Pancreas (tissue), 10 donors: Measurements from ENCODE around the gene PTPRR. TPM values are rescaled to one million over a fixed set of nuclear protein-coding genes. Genes with fewer than 3 reads are reported as not detected.

Source experiments
- ATAC-seq, 4 donors: fragments of 200-7000 bp; cut with Tn5 transposase; one replicate each; pipeline versions ENCODE4 v1.8.0 to v1.9.1; 2020; ENCODE audit warnings: mild to moderate bottlenecking in 4 of 4, moderate library complexity in 4 of 4
- DNase-seq, 6 donors: peaks; one replicate each; pipeline ENCODE4 v3.0.0-alpha.2; 2020
- FAIRE-seq: peaks from 2 replicates; lab custom pipeline; 2012; peaks lifted over from hg19 to GRCh38; lab: Jason Lieb, UNC
- H3K27ac ChIP-seq, 4 donors: fragments of 200-600 bp; sonication (generic); 1 replicate in 3 of 4; 2 replicates in 1 of 4; pipeline versions ENCODE4 v1.5.0 to v1.8.0; 2020
- H3K27me3 ChIP-seq, 4 donors: fragments of 200-600 bp; one replicate each; pipeline ENCODE4 v1.8.0; 2021
- H3K36me3 ChIP-seq, 3 donors: fragments of 200-600 bp; sonication (generic) in 1 of 3; one replicate each; pipeline versions ENCODE4 v1.5.0 to v1.8.0; 2020 to 2021
- H3K4me1 ChIP-seq, 3 donors: fragments of 200-600 bp; one replicate each; pipeline ENCODE4 v1.8.0; 2021
- H3K4me3 ChIP-seq, 4 donors: fragments of 200-600 bp; sonication (generic) in 2 of 4; one replicate each; pipeline versions ENCODE4 v1.5.0 to v1.8.0; 2020 to 2021
- H3K9me3 ChIP-seq, 4 donors: fragments of 200-600 bp; one replicate each; pipeline ENCODE4 v1.8.0; 2021
- WGBS, 2 donors: extraction: QIAGEN DNeasy Blood & Tissue Kit; methylation state at CpG; one replicate each; pipeline ENCODE4 v1.1.7; 2013; 5-methylcytosine and 5-hydroxymethylcytosine counted together
- intact Hi-C, 3 donors: fragments of 100-400 bp; cut with DNase I; formaldehyde crosslinking; loops; one replicate each; pipeline versions ENCODE4 v1.11.1 to v1.14.2; 2022
- polyA plus RNA-seq, 2 donors: library from polyadenylated mRNA; stranded (reverse); fragments of 200-250 nt; gene quantifications; one replicate each; pipeline ENCODE4 v1.2.3, GENCODE V29; 2013
- total RNA-seq, 6 donors: library from RNA; stranded (reverse); fragmentation: NEBNext Ultra II Directional in 4 of 6; extraction: Animal tissue kit (Norgen Biotek cat#: 25700) in 4 of 6; gene quantifications; one replicate each; pipeline versions ENCODE4 v1.2.1 to v1.2.4, GENCODE V29; 2021 to 2023
- TF ChIP-seq, protein P1 (sequence below), 4 donors: fragments of 200-600 bp; sonication (generic) in 3 of 4; IDR thresholded peaks; one replicate each; pipeline versions ENCODE4 v1.5.0 to v1.8.0; 2021; ENCODE audit warnings: antibody characterized with exemption in 4 of 4
- donor health status: healthy with polysubstance abuse.
- donor health status: DM: no; HTN: no; CAD: no; lungs with moderate emphysema.
- donor health status: DM: no; HTN: no; CAD: no.
- donor health status: control.
- donor health status: control.
- donor health status: Bipolar disorder and iron deficiency.
- donor health status: DM: yes; HTN: yes; CAD: no.
- donor health status: DM: no; HTN: no; CAD: no.
- donor health status: DM: no; HTN: no; CAD: no.
- donor health status: DM: yes; HTN: yes; CAD: no.

The PTPRR gene
- total and polyA plus RNA-seq, 8 donors: 0.14 to 0.72 (median 0.23) TPM; not detected in 3

DNA sequence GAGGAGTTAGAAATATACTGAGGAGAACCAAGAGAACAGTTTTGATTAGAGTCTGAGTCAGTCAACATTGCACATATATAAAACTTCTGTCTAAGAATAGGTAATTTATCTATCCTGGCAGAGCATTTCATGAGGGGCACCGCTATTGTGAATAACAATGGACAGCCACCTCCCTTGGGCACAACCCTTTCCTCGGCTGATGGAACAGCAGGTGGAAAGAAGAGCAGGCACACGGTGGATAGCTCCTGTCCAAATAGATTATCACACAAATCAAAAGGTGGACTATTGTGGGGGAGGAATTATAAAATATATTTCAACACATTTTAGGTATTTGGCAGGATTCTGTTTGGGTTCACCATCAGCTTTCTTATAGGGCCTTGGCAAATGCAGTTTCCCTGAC is 199.3 kb downstream of the PTPRR start:
- Histone ChIP-seq H3K27ac (no peak overlapping the region), H3K9me3 (no peaks in the 10 kb centered on the region), H3K36me3 (no peaks in the 10 kb centered on the region), H3K4me1 (no peaks in the 10 kb centered on the region), H3K4me3 (no peak overlapping the region), H3K27me3 (no peaks in the 10 kb centered on the region)
- TF ChIP-seq, protein P1, sequence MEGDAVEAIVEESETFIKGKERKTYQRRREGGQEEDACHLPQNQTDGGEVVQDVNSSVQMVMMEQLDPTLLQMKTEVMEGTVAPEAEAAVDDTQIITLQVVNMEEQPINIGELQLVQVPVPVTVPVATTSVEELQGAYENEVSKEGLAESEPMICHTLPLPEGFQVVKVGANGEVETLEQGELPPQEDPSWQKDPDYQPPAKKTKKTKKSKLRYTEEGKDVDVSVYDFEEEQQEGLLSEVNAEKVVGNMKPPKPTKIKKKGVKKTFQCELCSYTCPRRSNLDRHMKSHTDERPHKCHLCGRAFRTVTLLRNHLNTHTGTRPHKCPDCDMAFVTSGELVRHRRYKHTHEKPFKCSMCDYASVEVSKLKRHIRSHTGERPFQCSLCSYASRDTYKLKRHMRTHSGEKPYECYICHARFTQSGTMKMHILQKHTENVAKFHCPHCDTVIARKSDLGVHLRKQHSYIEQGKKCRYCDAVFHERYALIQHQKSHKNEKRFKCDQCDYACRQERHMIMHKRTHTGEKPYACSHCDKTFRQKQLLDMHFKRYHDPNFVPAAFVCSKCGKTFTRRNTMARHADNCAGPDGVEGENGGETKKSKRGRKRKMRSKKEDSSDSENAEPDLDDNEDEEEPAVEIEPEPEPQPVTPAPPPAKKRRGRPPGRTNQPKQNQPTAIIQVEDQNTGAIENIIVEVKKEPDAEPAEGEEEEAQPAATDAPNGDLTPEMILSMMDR (IDR thresholded peaks at IDR 0.05): no peak
- DNase-seq (no peak), FAIRE-seq (no peak), ATAC-seq (no peak)
- intact Hi-C loops: loop anchor here in 2 of 3 donors (5.0 kb wide), 2 partner anchors 129 to 134 kb away; no protein-coding TSS in a partner anchor
- 50 to 62% methylated on average over 3 of the region's 3 CpGs for WGBS, 2 donors

DNA sequence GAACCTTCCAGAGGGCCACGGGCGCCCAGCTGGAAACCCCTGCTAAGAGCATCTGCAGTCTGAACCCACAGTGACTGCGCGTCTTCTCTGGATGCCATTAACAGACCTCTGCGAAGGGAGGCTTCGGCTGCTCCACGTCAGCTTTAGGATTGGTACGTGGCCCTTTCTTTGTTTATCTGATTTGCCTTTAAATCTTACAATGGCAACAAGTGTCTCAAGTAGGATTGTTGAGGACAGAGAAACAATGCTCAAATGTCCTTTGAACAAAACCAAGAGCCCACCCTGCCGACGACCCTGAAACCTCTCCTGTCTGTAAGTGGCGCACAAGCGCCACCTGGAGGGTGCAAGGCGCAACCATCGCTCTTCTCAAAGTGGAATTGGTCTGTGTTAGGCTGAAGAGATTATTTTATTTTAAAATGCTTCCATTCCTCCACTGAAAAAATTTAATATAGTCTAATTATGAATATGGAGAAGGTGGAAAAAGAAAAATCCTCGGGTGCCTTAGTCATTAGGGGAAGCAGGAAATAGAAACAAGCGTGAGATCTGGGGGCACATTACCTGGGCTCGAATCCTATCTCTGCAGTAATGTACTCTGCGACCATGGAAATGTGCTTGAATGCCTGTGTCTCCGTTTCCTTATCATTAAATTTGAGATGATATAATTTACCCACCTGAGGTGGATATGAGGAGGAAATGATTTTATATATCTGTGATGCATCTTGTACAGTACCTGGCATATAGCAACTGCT is 200.7 kb downstream of the PTPRR start:
- intact Hi-C loops: loop anchor here in 2 of 3 donors (5.0 kb wide), 2 partner anchors 128 to 133 kb away; no protein-coding TSS in a partner anchor
- Histone ChIP-seq H3K27ac (no peak overlapping the region), H3K36me3 (no peaks in the 10 kb centered on the region), H3K4me1 (no peaks in the 10 kb centered on the region), H3K4me3 (no peak overlapping the region), H3K27me3 (no peaks in the 10 kb centered on the region), H3K9me3 (no peaks in the 10 kb centered on the region)
- 22 to 31% methylated on average over 19 of the region's 19 CpGs for WGBS, 2 donors
- DNase-seq (peak in 2 of 6 donors; percentile 20 to 61), FAIRE-seq (no peak), ATAC-seq (peak in 3 of 4 donors; percentile 67 to 80 (median 78))
- TF ChIP-seq, protein P1 (IDR thresholded peaks at IDR 0.05): peak; percentile 44 to 77 (median 66)

DNA sequence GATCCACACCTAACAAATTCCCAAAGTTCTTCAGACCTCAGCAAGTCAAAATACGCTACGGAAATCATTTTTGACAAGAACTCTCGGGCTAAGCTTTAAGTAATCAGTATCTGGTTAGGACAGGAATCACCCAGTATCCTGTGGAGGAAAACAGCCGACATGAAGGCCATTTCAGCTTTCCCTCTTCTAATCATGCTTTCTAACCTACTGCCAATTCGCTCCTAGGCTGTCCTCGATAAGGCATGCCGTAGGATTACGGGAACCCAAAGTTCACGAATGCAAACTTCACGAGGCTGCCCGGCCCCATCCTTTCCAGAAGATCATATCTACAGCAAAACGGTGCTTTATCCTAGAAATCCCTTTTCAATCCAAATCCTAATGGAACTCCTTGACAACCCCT is 201.5 kb downstream of the PTPRR start:
- intact Hi-C loops: no loop called here

DNA sequence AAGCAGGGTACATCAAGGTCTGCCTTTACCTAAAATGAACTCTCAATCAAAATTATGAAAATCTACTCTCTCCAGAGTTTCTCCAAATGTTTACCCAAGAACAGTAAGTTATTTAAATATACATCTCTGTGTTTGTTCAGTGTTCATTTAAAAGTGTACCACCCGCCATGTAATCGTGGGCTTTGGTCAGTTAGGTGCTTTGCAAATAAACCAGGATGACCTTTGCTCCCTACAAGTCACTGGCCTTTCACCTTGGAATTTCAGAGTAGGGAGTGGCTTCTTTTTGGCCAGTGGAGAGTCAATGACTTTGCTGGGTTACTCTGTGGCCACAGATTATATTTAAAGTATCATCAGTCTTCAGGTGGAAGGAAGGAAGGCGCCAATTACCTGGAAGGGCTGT is 208.7 kb downstream of the PTPRR start:
- TF ChIP-seq, protein P1 (IDR thresholded peaks at IDR 0.05): no peak
- 31 to 33% methylated on average over 3 of the region's 3 CpGs for WGBS, 2 donors
- Histone ChIP-seq H3K4me1 (no peaks in the 10 kb centered on the region), H3K27ac (no peak overlapping the region), H3K36me3 (no peaks in the 10 kb centered on the region), H3K9me3 (no peaks in the 10 kb centered on the region), H3K4me3 (no peak overlapping the region), H3K27me3 (no peaks in the 10 kb centered on the region)
- ATAC-seq (no peak), DNase-seq (no peak), FAIRE-seq (no peak)
- intact Hi-C loops: no loop called here

More for the DNA sequence above, 201.5 kb downstream of the PTPRR start:
- Histone ChIP-seq H3K4me3 (no peak overlapping the region), H3K4me1 (no peaks in the 10 kb centered on the region), H3K9me3 (no peaks in the 10 kb centered on the region), H3K27ac (no peak overlapping the region), H3K36me3 (no peaks in the 10 kb centered on the region), H3K27me3 (no peaks in the 10 kb centered on the region)
- WGBS, 2 donors: 61 to 76% methylated on average over 12 of the region's 12 CpGs
- TF ChIP-seq, protein P1 (IDR thresholded peaks at IDR 0.05): no peak
- DNase-seq (no peak), FAIRE-seq (no peak), ATAC-seq (no peak)

DNA sequence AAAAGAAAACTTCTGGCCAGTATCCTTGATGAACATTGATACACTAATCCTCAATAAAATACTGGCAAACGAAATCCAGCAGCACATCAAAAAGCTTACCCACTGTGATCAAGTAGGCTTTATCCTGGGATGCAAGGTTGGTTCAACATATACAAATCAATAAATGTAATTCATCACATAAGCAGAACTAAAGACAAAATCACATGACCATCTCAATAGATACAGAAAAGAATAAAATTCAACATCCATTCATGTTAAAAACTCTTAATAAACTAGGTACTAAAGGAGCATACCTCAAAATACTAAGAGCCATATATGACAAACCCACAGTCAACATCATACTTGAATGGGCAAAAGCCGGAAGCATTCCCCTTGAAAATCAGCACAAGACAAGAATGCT is 211.5 kb downstream of the PTPRR start:
- Histone ChIP-seq H3K27me3 (no peaks in the 10 kb centered on the region), H3K9me3 (no peaks in the 10 kb centered on the region)
- DNase-seq: no peak

More for the DNA sequence above, 211.5 kb downstream of the PTPRR start:
- FAIRE-seq (no peak), ATAC-seq (no peak)
- TF ChIP-seq, protein P1 (IDR thresholded peaks at IDR 0.05): no peak
- intact Hi-C loops: no loop called here
- no peaks in the 10 kb centered on the region for H3K36me3 ChIP-seq
- H3K4me1 ChIP-seq: no peaks in the 10 kb centered on the region
- H3K4me3 ChIP-seq: no peak overlapping the region
- H3K27ac ChIP-seq: no peak overlapping the region
- 60 to 67% methylated on average over 2 of the region's 2 CpGs for WGBS, 2 donors
